ENCODE measurements around the gene RPL11. TPM values are rescaled to one million over a fixed set of nuclear protein-coding genes. Genes with fewer than 3 reads are reported as not detected.
"Not testable (repeated sequence)": the region's sequence is repeated elsewhere in the genome, so short reads cannot be mapped to it uniquely, and the experiment has no call there.

RPL11 gene
- total RNA-seq, 1 donor from 2014 or later, result 462 TPM

GRCh38 chr1:23646541-23646940, 45.1 kb upstream of the RPL11 start:
- Histone ChIP-seq H3K4me1 (no peaks in the 10 kb centered on the region), H3K9me3 (no peaks in the 10 kb centered on the region), H3K27me3 (no peaks in the 10 kb centered on the region), H3K4me3 (no peak overlapping the region), H3K36me3 (no peaks in the 10 kb centered on the region), H3K27ac (no peak overlapping the region)
- intact Hi-C loops (cut with DNase I), result no loop called here
- TF ChIP-seq, protein P1, sequence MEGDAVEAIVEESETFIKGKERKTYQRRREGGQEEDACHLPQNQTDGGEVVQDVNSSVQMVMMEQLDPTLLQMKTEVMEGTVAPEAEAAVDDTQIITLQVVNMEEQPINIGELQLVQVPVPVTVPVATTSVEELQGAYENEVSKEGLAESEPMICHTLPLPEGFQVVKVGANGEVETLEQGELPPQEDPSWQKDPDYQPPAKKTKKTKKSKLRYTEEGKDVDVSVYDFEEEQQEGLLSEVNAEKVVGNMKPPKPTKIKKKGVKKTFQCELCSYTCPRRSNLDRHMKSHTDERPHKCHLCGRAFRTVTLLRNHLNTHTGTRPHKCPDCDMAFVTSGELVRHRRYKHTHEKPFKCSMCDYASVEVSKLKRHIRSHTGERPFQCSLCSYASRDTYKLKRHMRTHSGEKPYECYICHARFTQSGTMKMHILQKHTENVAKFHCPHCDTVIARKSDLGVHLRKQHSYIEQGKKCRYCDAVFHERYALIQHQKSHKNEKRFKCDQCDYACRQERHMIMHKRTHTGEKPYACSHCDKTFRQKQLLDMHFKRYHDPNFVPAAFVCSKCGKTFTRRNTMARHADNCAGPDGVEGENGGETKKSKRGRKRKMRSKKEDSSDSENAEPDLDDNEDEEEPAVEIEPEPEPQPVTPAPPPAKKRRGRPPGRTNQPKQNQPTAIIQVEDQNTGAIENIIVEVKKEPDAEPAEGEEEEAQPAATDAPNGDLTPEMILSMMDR (IDR thresholded peaks at IDR 0.05), result no peak
- DNase-seq (ENCODE audit: low spot score in 2 of 2), result no peak

DNA sequence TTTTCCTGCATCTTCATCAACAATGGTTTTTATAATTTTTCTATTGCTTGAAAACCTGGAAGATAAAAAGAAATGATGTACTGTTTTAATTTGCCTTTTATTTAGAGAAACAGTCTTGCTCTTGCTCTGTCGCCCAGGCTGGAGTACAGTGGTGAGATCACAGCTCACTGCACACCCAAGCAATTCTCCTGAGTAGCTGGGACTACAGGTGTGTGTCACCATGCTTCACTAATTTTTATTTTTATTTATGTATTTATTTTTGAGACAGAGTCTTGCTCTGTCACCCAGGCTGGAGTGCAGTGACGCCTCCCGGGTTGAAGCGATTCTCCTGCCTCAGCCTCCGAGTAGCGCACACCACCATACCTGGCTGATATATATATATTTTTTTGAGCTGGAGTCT, 43.0 kb upstream of the RPL11 start:
- no peaks in the 10 kb centered on the region for H3K4me1 ChIP-seq
- no peaks in the 10 kb centered on the region for H3K9me3 ChIP-seq
- no peaks in the 10 kb centered on the region for H3K36me3 ChIP-seq
- TF ChIP-seq, protein P1 (IDR thresholded peaks at IDR 0.05), result no peak
- H3K27me3 ChIP-seq, result no peaks in the 10 kb centered on the region
- intact Hi-C loops (cut with DNase I), result no loop called here
- no peak for DNase-seq (ENCODE audit: low spot score in 2 of 2)
- H3K27ac ChIP-seq, result no peak overlapping the region
- no peak overlapping the region for H3K4me3 ChIP-seq

DNA sequence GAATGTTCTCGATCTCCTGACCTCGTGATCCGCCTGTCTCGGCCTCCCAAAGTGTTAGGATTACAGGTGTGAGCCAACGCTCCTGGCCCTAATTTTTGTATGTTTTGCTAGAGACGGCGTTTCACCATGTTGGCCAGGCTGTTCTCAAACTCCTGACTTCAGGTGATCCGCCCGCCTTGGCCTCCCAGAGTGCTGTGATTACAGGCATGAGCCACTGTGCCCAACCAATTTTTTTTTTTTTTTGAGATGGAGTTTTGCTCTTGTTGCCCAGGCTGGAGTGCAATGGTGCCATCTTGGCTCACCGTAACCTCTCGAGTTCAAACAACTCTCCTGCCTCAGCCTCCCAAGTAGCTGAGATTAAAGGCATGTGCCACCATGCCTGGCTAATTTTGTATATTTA, 42.4 kb upstream of the RPL11 start:
- intact Hi-C loops (cut with DNase I); H3K27ac ChIP-seq; DNase-seq (ENCODE audit: low spot score in 2 of 2): not testable (repeated sequence)

DNA sequence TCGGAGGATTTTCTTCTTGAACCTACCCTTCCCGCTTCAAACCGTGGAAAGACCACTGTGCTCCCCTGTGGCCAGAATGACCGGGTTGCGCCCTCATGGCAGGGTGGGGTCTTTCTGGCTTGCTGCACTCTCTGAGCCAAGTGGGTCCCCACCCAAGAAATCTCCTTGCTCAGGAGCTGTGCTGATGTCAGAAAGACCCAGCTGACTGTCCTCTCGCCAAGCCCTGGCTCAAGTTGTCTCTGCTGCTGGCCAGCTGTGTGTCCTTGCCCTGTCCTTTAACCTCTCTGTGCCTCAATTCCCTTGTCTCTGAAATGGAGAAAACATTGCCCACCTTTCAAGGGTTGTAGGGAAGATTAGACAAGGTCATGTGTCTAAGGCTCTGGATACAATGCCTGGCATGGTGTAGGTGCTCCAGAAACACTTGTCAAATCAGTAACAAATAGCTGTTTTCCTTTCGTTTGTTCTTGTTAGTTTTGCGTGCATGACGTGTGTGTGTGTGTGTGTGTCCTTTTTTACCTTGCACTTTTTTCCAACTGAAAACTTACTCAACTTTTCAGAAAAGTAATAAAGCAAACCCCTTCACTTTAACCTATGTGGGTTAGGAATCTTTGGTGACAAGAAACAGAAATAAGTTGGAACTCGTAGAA, 41.1 kb upstream of the RPL11 start:
- Histone ChIP-seq H3K9me3 (no peaks in the 10 kb centered on the region), H3K4me1 (no peaks in the 10 kb centered on the region), H3K4me3 (no peak overlapping the region), H3K27ac (no peak overlapping the region), H3K36me3 (no peaks in the 10 kb centered on the region), H3K27me3 (no peaks in the 10 kb centered on the region)
- intact Hi-C loops (cut with DNase I), result no loop called here
- no peak for DNase-seq (ENCODE audit: low spot score in 2 of 2)
- TF ChIP-seq, protein P1 (IDR thresholded peaks at IDR 0.05), result no peak

More for the DNA sequence above, 42.4 kb upstream of the RPL11 start:
- H3K4me3 ChIP-seq, H3K27me3 ChIP-seq, H3K9me3 ChIP-seq, H3K36me3 ChIP-seq, H3K4me1 ChIP-seq: not testable (repeated sequence)

GRCh38 chr1:23651069-23651808, 40.4 kb upstream of the RPL11 start:
- Histone ChIP-seq H3K4me3 (no peak overlapping the region), H3K36me3 (no peaks in the 10 kb centered on the region), H3K9me3 (no peaks in the 10 kb centered on the region), H3K4me1 (no peaks in the 10 kb centered on the region), H3K27me3 (no peaks in the 10 kb centered on the region), H3K27ac (no peak overlapping the region)
- TF ChIP-seq, protein P1 (IDR thresholded peaks at IDR 0.05), result no peak
- intact Hi-C loops (cut with DNase I), result no loop called here
- peak in 1 of 2 donors; percentile 80 for DNase-seq (ENCODE audit: low spot score in 2 of 2)

GRCh38 chr1:23657659-23658275, 33.8 kb upstream of the RPL11 start:
- H3K4me1 ChIP-seq, result peaks cover 0 to 4% of the 10 kb centered on the region in 2 donors
- no peaks in the 10 kb centered on the region for H3K36me3 ChIP-seq
- intact Hi-C loops (cut with DNase I), result no loop called here
- TF ChIP-seq, protein P1 (IDR thresholded peaks at IDR 0.05), result peak; percentile 57 to 79 (median 78)
- no peaks in the 10 kb centered on the region for H3K9me3 ChIP-seq
- no peaks in the 10 kb centered on the region for H3K27me3 ChIP-seq
- H3K27ac ChIP-seq, result no peak overlapping the region
- H3K4me3 ChIP-seq, result no peak overlapping the region
- no peak for DNase-seq (ENCODE audit: low spot score in 2 of 2)
